NCI-H69 (cell line): ENCODE results near the gene MRPS27.

Experiments used
- DNase-seq: peaks from one replicate; lab custom pipeline; 2025; lab: John Stamatoyannopoulos, UW

The MRPS27 gene

DNA sequence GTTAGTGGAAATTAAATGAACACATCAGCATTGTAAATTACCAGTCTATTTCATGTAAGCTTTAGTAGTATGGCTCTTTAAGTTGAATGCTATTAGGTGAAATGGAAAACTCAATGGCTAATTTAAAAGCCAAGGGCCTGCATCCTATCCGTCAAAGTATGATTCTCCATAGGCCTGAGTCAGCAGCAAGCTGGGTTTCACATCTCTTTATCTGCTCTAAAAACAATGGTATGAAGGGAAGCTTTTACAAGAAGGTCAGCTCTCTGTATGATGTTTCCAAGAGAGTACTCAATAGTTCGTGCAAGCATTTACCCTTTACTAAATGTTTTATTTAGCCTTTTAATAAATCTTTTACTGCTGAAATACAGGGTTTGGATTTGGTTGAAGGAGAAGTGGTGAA lies 149.9 kb downstream of the MRPS27 start:
- DNase-seq = no peak
